WTC11 (cell line): Measurements from ENCODE around the gene AKR1C3.
"Not testable (repeated sequence)": the region's sequence is repeated elsewhere in the genome, so short reads cannot be mapped to it uniquely, and the experiment has no call there.

Source experiments
- ARID4B ChIP-seq: sonication (generic); formaldehyde crosslinking; IDR thresholded peaks from 2 replicates; pipeline ENCODE4 v1.8.0; 2023; ENCODE audit warnings: missing genetic modification reagents, mild to moderate bottlenecking, borderline replicate concordance
- CTCF ChIP-seq: fragments of 200-600 bp; IDR thresholded peaks from 2 replicates; pipeline ENCODE4 v1.8.0; 2022; ENCODE audit warnings: antibody characterized with exemption
- E2F5 ChIP-seq: sonication (generic); formaldehyde crosslinking; IDR thresholded peaks from 2 replicates; pipeline ENCODE4 v1.8.1; 2022; ENCODE audit warnings: mild to moderate bottlenecking, moderate library complexity, missing genetic modification reagents
- FOXJ3 ChIP-seq: sonication (generic); formaldehyde crosslinking; IDR thresholded peaks from 2 replicates; pipeline ENCODE4 v1.9.0; 2021; ENCODE audit warnings: missing genetic modification reagents, mild to moderate bottlenecking, borderline replicate concordance
- FOXP1 ChIP-seq: sonication (generic); formaldehyde crosslinking; IDR thresholded peaks from 2 replicates; pipeline ENCODE4 v1.8.0; 2022; ENCODE audit warnings: missing genetic modification reagents, mild to moderate bottlenecking, moderate library complexity, borderline replicate concordance
- IRF1 ChIP-seq: sonication (generic); formaldehyde crosslinking; IDR thresholded peaks from 2 replicates; pipeline ENCODE4 v1.8.0; 2023; ENCODE audit warnings: missing genetic modification reagents
- MLX ChIP-seq: sonication (generic); formaldehyde crosslinking; IDR thresholded peaks from 2 replicates; pipeline ENCODE4 v1.8.1; 2023; ENCODE audit warnings: mild to moderate bottlenecking, missing genetic modification reagents, moderate library complexity
- PRDM15 ChIP-seq: sonication (generic); formaldehyde crosslinking; IDR thresholded peaks from 2 replicates; pipeline ENCODE4 v1.8.0; 2022; ENCODE audit warnings: missing genetic modification reagents

GRCh38 chr10:5052951-5053500 lies 41.2 kb upstream of the AKR1C3 start:
- TF ChIP-seq E2F5 (CRISPR knock-in tag); ARID4B (CRISPR knock-in tag); CTCF; FOXJ3 (CRISPR knock-in tag); MLX; PRDM15 (CRISPR knock-in tag); IRF1 (CRISPR knock-in tag); FOXP1 (CRISPR knock-in tag): not testable (repeated sequence)
